Ramos (cell line): Measurements from ENCODE around the gene MSL1.

Experiments
- in situ Hi-C: fragments of 300-500 bp; cut with MboI; formaldehyde crosslinking; loops from one replicate; pipeline ENCODE4 v1.14.3; 2022; ENCODE audit warnings: low sequenced_read_pairs; ENCODE audit not compliant: unreplicated experiment

The MSL1 gene

DNA sequence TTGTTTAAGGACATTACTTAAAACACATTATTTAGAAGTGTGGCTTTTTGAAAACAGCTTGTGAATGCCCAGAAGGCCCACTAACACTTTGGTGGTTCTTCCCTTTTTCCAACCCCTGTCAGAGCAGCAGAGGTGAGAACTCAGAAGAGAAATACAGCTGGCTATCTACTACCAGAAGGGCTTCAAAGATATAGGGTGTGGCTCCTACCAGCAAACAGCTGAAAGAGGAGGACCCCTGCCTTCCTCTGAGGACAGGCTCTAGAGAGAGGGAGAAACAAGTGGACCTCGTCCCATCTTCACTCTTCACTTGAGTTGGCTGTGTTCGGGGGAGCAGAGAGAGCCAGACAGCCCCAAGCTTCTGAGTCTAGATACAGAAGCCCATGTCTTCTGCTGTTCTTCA is 48.6 kb downstream of the MSL1 start:
- in situ Hi-C loops: no loop called here

DNA sequence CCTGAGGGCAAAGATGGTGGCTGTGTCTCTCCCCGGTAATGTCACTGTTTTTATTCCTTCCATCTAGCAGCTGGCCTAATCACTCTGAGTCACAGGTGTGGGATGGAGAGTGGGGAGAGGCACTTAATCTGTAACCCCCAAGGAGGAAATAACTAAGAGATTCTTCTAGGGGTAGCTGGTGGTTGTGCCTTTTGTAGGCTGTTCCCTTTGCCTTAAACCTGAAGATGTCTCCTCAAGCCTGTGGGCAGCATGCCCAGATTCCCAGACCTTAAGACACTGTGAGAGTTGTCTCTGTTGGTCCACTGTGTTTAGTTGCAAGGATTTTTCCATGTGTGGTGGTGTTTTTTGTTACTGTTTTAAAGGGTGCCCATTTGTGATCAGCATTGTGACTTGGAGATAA is 50.0 kb downstream of the MSL1 start:
- in situ Hi-C loops: no loop called here

DNA sequence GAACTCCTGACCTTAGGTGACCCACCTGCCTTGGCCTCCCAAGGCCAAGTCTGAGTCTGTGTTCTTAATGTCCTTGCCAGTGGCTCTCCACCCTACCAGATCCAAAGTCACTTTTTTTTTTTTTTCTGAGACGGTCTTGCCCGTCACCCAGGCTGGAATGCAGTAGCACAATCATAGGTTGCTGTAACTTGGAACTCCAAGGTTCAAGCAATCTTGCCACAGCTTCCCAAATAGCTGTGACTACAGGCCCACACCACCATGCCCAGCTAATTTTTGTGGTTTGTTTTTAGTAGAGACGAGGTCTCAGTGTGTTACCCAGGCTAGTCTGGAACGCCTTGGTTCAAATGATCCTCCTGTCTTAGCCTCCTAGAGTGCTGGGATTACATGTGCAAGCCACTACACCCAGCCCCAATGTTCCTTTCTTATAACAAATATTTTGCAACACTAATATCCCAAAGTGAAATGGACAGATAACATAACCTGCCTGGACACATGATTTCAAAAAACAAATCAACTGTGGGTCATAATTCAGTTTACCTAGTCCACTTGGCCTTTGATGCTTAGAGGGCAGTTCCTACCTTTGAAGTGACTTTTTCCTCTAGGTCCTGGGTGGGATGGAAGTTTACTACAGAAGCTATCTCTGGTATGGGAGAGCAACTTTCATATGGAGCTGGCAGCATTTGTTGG is 51.5 kb downstream of the MSL1 start:
- in situ Hi-C loops: no loop called here

DNA sequence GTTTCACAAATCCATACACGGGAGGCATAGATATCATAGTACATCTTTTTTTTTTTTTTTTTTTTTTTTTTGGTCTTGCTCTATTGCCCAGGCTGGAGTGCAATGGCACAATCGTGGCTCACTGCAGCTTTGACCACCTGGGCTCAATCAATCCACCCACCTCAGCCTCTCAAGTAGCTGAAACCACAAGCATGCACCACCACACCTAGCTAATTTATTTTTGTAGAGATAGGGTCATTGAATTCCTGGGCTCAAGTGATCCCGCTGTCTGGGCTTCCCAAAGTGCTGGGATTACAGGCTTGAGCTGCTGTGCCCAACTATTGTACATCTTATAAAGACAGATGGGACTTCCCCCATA is 52.0 kb downstream of the MSL1 start:
- in situ Hi-C loops: no loop called here

DNA sequence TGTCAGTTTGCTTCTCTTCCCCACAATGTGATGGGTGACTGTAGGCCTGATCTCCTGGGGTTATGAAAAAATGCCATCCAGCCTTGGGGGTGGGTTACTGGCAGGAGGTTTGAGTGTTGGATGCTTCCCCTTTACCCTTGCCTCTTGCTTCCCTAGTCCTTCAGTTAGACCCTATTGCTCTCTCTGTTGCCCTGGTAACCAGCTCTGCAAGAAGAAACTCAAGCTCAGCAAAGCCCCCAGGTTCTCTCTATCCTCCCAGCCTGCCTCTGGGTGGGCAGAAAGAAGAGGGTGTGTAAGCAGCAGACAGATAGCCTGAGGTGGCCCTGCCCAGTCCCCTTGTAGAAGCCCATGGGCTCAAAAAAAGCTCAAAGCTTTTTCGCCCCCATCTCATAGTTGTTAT is 52.7 kb downstream of the MSL1 start:
- in situ Hi-C loops: no loop called here

DNA sequence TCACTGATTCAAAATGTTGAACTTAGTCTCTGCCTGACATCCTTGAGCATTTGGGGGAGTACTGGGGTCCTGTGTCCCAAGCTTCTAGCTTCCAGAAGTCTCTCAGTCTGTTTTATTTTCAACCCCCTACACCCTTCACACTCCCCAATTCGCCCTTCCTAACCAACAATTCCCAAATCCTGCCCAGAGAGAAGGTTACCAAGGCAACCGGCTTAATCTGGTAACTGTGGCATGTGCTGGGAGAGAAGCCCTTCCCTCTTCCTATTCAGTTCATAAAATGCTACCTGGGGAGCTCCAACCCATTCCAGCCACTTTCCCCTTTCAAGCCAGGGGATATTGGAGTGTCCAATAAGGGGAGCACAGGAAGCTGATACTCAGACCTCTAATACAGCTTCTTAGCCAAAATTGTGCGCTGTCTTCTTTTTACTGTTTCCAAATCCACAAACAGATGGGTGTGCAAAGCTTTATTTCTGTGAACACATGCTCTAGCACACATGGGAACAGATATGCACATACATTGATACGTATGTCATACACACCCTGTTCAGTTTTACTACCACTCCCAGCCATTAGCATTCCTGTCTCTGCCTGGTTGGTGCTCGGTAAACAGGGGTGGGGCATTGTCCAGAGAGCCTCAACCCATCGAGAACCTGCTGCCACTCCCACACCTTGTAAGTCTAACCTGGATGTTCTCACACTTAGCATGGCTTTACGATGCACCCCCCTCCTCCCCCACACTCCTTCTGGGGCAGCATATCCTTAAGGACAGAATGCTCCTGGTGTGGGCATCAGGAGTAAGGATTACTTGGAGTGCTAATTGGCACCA is 54.4 kb downstream of the MSL1 start:
- in situ Hi-C loops: no loop called here

DNA sequence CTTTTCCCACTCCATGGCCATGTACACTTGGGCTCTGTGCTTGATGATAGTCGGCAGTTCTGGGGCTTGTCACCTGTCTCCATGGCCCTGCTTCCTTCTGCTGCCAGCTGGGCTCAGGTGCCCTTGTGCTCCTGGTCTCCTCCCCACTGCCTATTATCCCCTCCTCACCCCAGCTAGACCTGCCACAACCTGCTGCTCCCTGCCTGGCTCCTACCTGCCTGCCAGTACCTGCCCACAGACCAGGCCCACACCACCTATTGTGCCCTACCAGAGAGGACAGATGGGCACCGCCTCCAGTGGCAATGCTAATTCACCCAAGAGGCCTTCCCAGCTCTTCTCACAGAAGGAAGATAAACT is 55.0 kb downstream of the MSL1 start:
- in situ Hi-C loops: no loop called here

DNA sequence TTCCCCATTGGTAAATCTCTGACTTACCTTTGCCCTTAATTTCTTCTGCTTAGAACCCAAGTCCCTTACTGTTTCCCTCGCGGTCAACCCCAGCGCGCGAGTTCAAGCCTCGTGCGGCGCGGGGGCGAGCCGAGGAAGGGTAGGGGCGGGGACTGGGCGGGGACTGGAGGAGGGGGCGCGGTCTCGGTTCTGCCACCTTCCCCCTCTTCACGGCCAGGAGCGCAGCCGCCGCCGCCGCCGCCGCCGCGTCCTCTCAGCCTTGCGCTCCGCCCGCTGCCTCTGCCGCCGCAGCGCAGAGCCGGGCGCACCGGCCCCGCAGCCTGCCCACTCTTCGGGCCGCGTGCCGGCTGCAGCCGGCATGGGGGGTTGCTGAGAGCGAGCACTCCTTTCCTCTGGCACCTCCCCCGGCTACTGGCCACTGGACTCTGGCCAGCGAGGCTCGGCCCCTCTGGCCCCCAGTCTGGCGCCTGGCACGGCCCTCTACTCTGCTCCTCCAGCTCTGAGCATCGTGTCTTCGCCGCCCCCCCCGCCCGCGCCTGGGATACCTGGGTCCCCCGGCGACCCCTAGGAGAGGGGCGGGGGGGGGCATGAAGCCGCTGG is 55.6 kb downstream of the MSL1 start, which contains the start of gene RAPGEFL1:
Gene RAPGEFL1 (plus strand): TSS at position 196 of the 600 bp plus-strand sequence. CDS start 392 bp downstream, at position 588.
- in situ Hi-C loops: no loop called here

DNA sequence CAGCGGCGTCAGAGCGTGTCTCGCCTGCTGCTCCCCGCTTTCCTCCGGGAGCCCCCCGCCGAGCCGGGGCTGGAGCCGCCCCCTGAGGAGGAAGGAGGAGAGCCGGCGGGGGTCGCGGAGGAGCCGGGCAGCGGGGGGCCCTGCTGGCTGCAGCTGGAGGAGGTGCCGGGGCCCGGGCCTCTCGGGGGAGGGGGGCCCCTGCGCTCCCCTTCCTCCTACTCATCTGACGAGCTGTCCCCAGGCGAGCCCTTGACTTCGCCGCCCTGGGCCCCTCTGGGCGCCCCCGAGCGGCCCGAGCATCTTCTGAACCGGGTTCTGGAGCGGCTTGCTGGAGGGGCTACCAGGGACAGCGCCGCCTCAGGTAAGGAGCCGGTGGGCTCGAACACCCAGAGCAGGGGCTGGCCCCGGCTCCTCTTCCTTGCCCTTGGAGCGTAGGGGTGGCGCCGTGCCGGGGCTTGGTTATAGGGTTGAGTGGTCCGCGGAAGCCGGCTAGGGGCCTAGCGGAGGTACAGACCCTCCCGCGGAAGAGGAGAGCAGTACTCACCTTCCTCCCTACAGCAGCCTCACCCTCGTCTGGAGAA is 56.3 kb downstream of the MSL1 start:
- in situ Hi-C loops: no loop called here

DNA sequence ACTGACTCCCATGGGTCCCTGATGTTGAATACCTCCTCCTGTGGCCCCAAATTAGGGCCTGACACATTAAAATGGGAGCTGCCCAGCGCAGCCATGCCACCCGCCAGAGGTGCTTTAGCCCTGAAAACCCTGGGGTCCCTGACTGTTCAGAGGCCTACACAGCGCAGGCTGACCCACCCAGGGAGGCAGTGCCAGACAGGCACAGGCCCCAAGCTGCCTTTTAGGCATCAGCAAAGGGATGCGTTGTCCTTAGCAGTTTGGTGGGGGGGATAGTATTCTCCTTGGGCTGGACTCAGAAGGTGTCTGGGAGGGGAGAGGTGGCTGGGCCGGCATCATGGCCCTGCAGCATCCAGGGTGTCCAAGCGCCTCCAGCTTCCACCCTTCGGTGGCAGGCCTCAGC is 56.9 kb downstream of the MSL1 start:
- in situ Hi-C loops: no loop called here

DNA sequence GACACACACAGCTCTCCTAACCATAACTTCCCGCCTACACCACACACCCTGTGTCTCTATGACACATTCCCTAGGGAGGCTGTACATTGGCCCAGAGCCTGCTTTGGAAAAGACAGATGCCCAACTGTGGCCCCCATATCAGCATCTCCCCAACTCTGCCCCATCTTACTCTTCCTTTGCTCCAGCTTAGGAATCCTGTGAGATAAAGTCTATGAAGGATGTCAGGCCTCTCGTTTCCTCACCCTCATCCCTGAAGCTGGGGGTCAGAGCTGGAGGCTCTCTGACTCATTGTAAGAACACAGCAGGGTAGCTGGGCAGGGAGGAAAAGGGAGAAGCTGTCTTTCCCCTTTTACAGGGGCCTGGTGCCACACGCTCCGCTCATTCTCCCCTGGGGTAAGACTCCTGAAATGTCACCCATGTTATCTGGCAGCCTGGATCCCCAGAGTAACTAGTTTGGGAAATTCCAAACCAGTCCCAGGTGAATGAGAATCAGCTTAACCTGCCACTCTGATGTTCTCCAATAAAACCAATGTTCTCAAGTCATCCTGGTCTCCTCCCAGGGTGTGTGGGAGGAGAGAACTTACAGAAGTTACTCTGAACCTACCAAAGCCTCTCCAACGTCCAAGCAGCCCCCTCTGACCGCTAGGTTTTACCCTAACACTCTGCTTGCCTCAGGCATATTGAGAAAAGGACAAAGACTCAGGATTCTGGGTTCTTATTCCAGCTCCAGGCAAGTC is 58.3 kb downstream of the MSL1 start:
- in situ Hi-C loops: loop anchor here (10.0 kb wide), 1 partner anchor 165 kb away; the partner anchor contains the start of gene CSF3

DNA sequence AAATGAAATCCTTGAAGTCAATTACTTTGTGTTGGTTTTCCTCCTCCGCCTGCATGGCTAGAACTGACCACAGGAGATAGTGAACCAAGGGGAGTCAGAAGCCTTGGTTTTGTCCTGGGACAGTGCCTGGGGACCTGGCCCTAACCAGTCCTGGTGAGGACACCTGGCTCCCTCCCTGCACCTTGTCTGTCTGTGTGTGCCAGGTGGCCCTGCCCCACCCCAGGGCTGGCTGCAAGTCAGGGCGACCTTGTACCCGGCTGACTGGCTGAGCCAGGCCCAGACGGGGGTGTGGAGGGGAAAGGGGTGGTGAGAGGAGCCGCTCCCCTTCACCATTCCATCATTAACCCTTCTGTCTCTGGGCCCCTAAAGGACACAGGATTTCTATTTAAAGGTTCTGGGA is 58.9 kb downstream of the MSL1 start:
- in situ Hi-C loops: loop anchor here (10.0 kb wide), 1 partner anchor 166 kb away; the partner anchor contains the start of gene CSF3

DNA sequence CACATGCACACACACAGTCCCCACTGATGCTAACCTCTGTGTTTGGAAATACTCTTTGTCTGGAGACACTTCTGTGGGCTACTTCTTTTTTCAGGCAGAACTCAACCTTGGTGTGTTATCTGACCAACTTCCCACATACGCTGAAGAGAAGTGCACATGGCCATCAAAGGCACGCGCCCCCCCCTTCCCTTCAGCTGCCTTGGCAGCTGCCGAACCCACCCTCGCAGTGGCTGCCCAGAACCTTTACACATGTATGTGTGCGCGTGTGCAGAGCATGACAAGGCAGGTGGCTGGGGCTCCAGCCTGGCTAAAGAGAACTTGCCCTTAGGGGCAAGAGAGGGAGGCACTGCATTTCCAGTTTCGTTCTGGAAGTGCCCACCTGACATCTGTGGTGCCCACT is 59.4 kb downstream of the MSL1 start:
- in situ Hi-C loops: loop anchor here (10.0 kb wide), 1 partner anchor 166 kb away; the partner anchor contains the start of gene CSF3

DNA sequence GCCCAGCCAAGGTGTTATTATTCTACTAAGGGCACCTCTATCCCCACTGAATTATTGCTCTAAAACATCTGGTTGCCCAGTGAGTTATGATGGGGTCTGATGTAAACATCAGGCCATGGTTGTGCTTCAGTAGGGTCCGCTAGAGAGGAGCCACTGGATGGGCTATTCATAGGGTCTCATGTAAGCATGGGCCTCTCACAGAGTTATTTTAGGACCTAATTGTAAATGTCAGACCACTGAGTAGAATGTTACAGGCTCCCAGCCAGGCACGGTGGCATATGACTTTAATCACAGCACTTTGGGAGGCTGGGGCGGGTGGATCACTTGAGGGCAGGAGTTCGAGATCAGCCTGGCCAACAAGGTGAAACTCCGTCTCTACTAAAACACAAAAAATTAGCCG is 60.8 kb downstream of the MSL1 start:
- in situ Hi-C loops: loop anchor here (10.0 kb wide), 1 partner anchor 168 kb away; the partner anchor contains the start of gene CSF3
